Measurements from ENCODE around the gene CALU.

CALU gene
- total RNA-seq = 45.3 to 100 reads per million in 2 experiments

GRCh38 chr7:128739048-128739962, at the start of gene CALU:
CALU (plus strand) TSS chr7:128739359; CDS start chr7:128748584, 9,225 bp downstream.
- DNase-seq (ENCODE audit: low read depth) = peak; percentile 90

DNA sequence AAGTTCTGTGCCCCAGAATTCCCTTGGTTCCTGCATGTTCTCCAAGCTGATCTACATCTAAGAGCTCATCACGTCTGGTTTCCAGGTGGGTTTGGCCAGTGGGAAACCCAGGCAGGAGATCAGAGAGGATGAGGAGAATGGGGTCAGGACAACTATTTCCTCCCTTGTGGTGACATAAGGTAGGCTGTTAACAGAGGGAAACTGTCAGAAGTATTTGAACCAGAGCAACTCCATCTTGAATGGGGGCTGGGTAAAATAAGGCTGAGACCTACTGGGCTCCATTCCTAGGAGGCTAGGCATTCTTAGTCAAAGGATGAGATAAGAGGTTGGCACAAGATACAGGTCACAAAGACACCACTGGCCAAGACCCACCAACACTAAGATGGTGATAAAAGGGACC, 47.9 kb upstream of the CALU start:
- DNase-seq (ENCODE audit: low read depth) = no peak

DNA sequence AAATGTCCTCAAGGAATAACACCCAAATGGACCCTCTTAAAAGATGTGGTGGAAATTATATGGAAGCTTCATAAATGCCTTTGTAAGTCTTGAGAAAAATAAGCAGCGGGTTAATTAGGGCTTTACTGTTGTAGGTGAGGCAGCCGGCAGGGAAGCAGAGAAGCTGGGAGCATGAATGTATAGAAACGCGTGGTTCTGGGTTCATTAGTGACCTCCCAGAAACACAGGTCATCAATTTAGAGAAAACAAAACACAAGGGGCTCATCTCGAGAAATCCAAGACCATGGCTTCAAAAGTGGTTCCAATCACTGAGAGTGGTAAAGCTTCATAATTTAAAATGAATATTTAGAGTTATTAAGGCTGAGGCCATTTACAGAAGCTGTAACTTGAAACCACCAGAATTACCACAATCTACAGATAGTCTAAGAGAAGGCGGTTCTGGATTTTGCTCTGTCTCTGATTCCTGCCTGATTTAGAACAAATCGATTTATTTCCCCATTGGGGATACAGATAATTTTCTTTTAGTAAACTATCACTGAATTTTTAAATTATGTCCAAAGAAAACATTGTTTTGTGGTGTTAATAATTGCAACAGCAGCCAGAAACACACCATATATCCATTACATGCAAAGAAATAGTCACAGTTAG, 46.4 kb upstream of the CALU start:
- no peak for DNase-seq (ENCODE audit: low read depth)

GRCh38 chr7:128693373-128694015, 45.7 kb upstream of the CALU start:
- DNase-seq (ENCODE audit: low read depth) = no peak

- no peak for DNase-seq (ENCODE audit: low read depth)
Measured at GRCh38 chr7:128694738-128695137, 44.4 kb upstream of the CALU start.

DNA sequence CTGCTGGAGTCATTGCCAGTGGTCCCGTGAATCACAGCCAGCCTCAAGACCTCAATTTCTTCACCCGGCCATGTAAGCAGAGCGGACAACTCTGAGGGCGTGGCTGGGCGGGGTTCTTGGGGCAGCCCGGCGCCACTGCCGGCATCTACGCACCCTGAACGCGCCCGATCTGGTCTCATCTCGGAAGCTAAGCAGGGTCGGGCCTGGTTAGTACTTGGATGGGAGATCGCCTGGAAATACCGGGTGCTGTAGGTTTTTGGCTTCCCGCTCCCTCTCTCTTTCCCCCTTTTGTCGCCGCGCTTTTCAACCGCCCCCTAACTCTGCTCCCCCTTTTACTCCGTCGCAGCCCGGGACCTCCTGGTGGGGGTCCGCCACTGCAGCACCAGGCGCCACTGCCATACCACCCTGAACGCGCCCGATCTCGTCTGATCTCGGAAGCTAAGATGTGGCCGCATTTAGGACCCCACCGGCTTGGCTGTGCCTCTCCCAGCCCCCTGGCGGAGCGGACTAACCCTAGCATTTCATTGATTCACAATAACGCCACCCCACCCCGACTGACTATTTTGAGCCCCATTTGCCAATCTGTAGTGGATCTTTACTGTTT, 41.8 kb upstream of the CALU start:
- peak; percentile 4 for DNase-seq (ENCODE audit: low read depth)

DNA sequence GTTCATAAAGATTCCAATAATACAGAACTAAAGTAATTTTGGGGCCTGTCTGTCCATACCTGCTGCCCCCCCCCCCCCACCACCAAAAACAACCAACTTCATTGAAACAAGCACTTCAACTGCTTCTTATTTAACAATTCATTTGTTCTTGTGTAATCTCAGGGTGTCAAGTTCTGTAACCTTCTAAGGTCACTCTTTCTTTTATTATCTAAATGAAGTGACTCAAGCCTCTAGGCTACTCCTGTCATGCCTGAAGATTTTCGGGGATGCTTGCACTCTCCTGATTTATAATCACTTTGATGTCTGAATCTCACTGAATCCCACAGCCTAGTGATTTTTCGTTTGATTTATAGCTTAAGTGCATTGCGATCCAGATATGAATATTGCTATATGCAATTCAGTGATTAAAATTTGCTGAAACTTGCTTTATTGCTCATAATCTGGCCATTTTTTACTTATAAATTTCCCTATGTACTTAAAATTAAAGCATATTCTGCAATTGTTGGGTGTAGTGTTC, 39.9 kb upstream of the CALU start:
- DNase-seq (ENCODE audit: low read depth) = no peak

DNA sequence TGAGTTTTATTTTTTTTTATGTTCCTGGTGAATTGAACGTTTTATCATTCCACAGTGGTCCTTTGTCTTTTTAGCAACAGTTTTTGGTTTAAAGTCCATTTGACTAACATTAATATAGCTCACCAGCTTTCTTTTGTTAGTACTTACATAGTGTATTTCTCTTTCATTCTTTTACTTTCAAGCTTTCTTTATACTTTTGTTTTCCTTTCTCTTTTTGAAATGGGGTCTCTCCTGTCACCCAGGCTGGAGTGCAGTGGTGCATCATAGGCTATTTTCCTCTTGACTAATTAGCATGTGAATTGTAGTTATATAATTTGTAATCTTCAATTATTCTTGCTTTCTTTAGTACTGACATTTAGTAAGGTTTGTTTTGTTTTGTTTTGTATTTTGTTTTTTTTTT, 39.3 kb upstream of the CALU start:
- DNase-seq (ENCODE audit: low read depth) = no peak

- DNase-seq (ENCODE audit: low read depth) = no peak
Measured at GRCh38 chr7:128701062-128701785, 37.9 kb upstream of the CALU start.

- no peak for DNase-seq (ENCODE audit: low read depth)
Measured at GRCh38 chr7:128703609-128704241, 35.4 kb upstream of the CALU start.

- DNase-seq (ENCODE audit: low read depth) = no peak
Measured at GRCh38 chr7:128705891-128706333, 33.2 kb upstream of the CALU start.

DNA sequence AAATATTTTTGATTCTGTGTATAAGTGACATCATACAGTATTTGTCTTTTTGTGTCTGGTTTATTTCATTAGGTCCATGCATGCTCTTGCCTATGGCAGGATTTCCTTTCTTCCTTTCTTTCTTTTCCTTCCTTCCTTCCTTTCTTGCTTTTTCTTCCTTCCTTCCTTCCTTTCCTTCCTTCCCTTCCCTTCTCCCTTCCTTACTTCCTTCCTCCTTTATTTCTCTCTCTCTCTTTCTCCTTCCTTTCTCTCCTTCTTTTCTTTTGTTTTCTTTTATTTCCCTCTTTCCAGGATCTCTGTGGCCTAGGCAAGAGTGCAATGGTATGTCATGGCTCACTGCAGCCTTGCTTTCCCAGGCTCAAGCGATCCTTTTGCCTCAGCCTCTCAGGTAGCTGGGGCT, 31.4 kb upstream of the CALU start:
- DNase-seq (ENCODE audit: low read depth) = no peak

- no peak for DNase-seq (ENCODE audit: low read depth)
Measured at GRCh38 chr7:128708235-128708634, 30.9 kb upstream of the CALU start.

DNA sequence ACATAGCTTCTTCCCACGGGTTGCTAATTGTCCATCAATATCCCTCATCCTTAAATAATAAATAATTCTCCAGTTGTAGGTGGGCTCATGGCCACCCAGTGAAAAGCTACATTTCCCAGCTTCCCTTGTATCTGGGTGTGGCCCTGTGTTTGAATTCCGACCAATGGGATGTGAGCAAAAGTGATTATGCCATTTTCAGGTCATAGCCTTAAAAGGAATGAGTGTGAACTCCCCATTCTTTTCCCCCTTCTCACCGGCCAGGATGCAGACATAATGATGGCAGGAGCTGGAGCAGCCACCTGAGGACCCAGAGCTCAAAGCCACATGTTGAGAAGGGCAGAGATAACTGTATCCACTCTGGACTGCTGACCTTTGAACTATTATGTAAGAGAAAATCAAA, 30.3 kb upstream of the CALU start:
- DNase-seq (ENCODE audit: low read depth) = no peak

GRCh38 chr7:128710481-128710880, 28.7 kb upstream of the CALU start:
- DNase-seq (ENCODE audit: low read depth) = no peak

DNA sequence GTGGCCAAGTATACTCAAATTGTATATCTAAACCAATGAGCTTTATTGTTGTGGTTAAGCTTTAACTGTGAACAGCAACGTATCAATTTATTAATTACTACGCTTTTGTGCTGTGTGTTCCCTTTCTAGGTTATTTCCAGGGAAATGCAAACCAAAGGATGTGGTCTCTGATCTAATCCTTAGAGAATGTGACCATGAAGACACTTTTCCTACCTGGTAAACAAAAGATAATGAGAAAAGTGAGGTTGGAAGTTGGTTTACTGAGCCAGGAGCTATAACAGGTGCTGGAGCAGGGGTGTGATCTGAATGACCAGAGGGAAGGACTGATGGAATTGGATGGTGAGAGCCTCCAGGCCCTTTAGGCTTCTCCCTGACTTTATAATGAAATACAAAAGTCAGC, 25.4 kb upstream of the CALU start:
- DNase-seq (ENCODE audit: low read depth) = no peak

DNA sequence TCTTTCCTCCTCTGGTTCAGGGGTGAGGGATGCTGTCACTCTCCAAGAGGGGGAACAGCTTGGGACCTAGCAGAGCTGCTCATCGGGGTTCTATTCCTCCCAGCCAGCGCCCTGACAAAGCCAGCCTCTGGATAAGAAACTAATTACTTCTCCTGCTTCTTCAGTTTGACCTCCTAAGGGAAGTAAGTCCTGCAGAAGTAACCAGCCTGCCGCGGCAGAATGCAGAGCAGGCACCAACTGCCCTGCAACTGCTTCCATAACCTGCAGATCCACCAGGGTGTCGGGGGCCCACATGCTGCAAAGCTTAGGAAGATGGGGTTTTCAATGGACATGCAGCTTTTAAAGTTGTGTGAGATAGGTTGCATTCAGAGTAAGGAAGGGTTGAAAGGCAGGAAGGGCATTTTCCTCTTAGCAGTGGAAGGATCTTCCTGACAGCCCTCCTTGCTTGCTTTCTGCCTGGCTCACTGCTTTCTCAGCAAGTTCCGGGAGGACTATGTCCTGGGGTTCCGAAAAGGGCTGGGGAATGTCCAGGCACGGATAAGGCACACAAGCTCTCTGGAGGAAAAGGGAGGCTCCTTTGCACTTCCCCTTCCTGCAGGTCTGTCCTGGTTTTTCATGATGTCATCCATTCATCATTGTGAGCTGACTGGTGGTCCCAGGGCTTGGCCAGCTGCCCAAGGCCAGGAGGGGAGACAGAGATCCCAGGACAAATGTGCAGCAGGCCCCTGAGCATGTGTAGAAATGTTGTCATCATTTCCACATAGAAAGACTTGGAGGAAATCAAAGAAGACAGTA, 24.3 kb upstream of the CALU start:
- no peak for DNase-seq (ENCODE audit: low read depth)

DNA sequence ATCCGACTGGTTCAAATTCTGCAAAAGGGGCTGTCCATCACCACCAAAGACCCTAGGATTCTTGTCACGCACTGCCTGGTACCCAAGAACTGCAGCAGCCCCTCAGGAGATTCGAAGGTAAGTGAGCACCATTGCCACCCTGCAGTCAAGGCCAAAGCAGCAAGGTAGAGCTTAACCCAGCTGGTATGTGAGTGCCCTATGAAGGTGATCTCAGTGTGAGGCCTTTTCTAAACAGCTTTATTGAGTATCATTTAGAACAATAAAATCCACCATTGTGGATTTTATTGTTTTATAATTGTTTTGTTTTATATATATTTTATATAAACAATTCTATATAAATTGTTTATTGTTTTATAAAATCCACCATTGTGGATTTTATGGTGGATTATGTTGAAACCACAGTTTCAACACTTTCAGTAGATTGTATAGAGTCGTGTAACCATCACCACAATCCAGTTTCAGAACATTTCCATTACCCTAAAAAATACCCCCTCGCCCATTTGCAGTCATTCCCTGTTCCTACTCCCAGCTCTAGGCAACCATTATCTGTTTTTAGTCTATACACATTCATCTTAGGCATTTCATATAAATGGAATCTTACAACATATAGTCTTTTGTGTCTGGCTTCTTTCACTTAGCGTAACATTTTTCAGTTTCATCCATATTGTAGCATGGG, 20.1 kb upstream of the CALU start:
- no peak for DNase-seq (ENCODE audit: low read depth)

GRCh38 chr7:128721376-128721775, 17.8 kb upstream of the CALU start:
- DNase-seq (ENCODE audit: low read depth) = no peak

Measured in T follicular helper cell (primary cell).